GM10248 (cell line): ENCODE results near the gene SIGLEC8.

ENCODE experiments used
- CTCF ChIA-PET: fragments of 300-600 bp; sonication (Branson Sonifier 250); formaldehyde crosslinking; extraction: SDS; loops from one replicate; lab custom pipeline; 2021; ENCODE audit warnings: antibody characterized with exemption; lab: Yijun Ruan, JAX
- POLR2A ChIA-PET: fragments of 350-650 bp; sonication (Branson Sonifier 250); formaldehyde crosslinking; extraction: SDS; loops from one replicate; lab custom pipeline; 2020; ENCODE audit warnings: antibody characterized with exemption; lab: Yijun Ruan, JAX
- DNase-seq: peaks from one replicate; pipeline ENCODE4 v3.0.0; 2012; ENCODE audit errors: extremely low spot score
- TF ChIP-seq, protein P1 (sequence below): IDR thresholded peaks from 2 replicates; pipeline ENCODE4 v1.5.1; 2012; ENCODE audit warnings: mild to moderate bottlenecking, low read depth; ENCODE audit errors: extremely low read depth, missing control alignments, control extremely low read depth

SIGLEC8 gene

DNA sequence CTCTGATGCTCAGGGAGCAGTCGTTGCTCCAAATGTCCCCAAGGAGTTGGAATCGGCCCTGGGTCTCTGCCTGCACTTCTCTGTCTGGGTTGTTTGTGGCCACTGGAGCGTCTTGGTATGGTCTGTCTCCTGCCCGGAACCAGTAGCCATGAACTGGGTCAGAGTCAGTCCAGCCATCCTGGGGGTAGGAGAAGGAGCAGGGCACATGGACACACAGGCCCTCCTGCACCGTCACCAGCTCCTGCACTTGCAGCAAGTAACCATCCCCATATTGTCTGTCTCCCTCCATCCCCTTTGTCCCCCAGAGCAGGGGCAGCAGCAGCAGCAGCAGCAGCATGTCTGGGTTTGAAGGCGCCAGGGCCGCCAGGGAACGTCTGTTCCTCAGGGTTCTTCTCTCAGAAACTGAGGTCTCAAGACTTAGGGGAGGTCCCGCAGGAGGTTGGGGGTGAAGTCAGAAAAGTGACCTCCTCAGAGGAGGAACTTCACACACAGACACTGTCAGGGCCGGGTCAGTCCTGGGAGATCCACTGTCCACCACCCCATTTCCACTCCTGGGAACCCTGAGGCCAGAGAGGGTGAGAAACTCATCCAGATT lies at the start of gene SIGLEC8:
Gene SIGLEC8, minus strand, starts transcription at position 404 of the 595 bp plus-strand sequence. Its CDS starts 67 bp downstream, at position 337.
- no peak for DNase-seq
- TF ChIP-seq, protein P1, sequence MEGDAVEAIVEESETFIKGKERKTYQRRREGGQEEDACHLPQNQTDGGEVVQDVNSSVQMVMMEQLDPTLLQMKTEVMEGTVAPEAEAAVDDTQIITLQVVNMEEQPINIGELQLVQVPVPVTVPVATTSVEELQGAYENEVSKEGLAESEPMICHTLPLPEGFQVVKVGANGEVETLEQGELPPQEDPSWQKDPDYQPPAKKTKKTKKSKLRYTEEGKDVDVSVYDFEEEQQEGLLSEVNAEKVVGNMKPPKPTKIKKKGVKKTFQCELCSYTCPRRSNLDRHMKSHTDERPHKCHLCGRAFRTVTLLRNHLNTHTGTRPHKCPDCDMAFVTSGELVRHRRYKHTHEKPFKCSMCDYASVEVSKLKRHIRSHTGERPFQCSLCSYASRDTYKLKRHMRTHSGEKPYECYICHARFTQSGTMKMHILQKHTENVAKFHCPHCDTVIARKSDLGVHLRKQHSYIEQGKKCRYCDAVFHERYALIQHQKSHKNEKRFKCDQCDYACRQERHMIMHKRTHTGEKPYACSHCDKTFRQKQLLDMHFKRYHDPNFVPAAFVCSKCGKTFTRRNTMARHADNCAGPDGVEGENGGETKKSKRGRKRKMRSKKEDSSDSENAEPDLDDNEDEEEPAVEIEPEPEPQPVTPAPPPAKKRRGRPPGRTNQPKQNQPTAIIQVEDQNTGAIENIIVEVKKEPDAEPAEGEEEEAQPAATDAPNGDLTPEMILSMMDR: no peak
- CTCF ChIA-PET: no interaction called here
- POLR2A ChIA-PET: no interaction called here

DNA sequence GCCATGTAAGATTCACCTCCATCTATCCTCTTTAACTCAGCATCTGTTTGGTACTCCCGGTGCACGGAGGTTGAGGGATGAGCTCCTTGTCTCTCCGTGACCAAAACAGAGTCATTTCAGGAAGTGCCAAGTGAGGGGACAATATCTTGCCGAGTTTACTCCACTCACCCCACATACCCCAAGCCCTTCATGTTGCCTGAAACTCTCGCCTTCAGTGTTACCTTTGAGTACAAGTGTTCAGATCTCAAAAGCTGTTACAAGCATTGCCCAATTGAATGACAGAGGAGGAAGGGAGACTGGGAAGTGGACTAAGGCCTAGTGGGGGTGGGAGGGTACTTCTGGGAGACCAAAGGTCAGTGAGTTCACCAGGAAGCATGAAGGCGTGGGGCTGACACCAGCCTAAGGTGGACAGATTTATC lies 49.4 kb upstream of the SIGLEC8 start:
- no peak for DNase-seq
- ChIA-PET POLR2A (interaction anchor here (0.6 kb wide), 1 partner anchor 1189 kb away, joined by 5 read pairs; no protein-coding TSS in a partner anchor), CTCF (interaction anchor here (1.1 to 5.4 kb wide), 6 partner anchors 7 to 180 kb away, joined by 3 to 55 read pairs (median 4); no protein-coding TSS in a partner anchor)
- TF ChIP-seq, protein P1: no peak

DNA sequence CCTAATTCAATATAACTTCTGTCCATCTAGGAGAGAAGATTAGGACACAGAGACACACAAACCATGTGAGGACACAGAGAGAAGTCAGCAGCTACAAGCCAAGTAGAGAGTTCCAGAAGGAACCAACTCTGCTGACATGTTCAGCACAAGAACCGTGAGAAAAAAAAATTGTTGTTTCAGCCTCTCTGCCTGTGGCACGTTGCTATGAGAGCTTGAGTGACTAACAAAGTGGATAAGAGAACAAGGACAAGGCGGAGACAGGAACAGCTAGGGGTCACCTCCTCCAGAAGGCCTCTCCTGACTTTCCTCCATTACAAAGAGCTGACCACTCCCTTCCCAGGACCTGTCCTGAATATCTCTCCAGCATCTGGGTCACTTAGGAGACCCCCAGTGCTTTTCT lies 48.9 kb upstream of the SIGLEC8 start:
- ChIA-PET POLR2A (no interaction called here), CTCF (interaction anchor here (1.1 to 5.4 kb wide), 5 partner anchors 8 to 181 kb away, joined by 3 to 55 read pairs (median 4); no protein-coding TSS in a partner anchor)
- TF ChIP-seq, protein P1: no peak
- DNase-seq: no peak

DNA sequence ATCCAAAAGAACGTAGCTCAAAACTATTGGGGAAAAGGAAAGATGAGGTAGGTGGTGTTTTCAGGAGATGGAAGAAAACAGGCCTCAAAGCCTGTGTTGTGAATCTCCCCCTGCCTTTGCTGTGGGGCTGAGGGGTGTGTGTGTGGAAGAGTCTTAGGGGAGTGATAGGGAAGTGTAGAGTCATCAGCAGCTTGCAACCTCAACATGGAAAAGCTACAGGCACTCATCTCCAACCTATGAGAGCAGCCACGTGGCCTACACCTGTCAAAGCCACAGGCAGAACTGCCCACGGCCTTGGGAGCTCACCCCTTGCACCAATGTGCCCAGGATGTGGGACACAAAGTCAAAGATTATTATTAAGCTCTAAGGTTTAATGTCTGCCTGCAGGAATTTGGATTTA lies 47.6 kb upstream of the SIGLEC8 start:
- TF ChIP-seq, protein P1: no peak
- DNase-seq: no peak
- ChIA-PET CTCF (interaction anchor here (1.2 to 5.4 kb wide), 4 partner anchors 9 to 151 kb away, joined by 3 to 55 read pairs (median 5); no protein-coding TSS in a partner anchor), POLR2A (no interaction called here)

DNA sequence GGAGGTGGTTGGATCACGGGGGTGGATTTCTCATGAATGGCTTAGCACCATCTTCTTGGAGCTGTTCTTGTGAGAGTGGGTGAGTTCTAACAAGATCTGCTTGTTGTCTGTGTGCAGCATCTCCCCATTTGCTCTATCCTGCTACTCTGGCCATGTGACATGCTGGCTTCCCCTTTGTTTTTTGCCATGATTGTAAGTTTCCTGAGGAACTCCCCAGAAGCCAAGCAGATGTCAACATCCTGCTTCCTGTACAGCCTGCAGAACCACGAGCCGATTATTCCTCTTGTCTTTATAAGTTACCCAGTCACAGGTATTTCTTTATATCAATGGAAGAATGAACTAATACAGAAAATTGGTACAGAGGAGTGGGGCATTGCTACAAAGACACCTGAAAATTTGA lies 45.6 kb upstream of the SIGLEC8 start:
- ChIA-PET POLR2A (no interaction called here), CTCF (interaction anchor here (0.8 to 5.4 kb wide), 3 partner anchors 11 to 153 kb away, joined by 3 to 55 read pairs (median 3); no protein-coding TSS in a partner anchor)
- no peak for DNase-seq
- TF ChIP-seq, protein P1: no peak

DNA sequence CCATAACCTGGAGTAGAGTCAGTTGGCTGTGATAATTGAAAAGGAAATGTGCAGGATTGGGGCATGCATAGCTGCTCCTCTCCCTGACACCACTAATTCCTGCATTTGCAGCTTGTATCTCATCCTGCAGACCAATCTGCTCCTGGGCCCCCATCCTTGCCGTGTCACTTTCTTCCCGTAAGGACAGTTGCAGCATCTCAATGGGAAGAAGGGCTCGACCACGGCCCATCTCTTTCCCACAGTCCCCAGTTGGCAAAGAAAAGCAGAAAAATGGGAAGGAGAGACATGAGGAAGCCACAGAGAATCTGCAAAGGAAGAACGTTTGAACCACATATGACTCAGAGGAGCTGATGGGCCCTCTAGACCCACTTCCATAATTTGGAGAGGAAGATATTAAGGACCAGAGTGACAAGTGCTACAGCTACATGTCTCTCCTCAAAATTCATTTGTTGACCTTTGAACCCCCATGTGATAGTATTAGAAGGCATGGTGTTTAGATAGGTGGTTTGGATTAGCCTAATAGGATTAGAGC lies 45.1 kb upstream of the SIGLEC8 start:
- CTCF ChIA-PET: interaction anchor here (1.0 to 5.4 kb wide), 2 partner anchors 12 to 154 kb away, joined by 3 to 55 read pairs; no protein-coding TSS in a partner anchor
- POLR2A ChIA-PET: no interaction called here
- DNase-seq: no peak
- TF ChIP-seq, protein P1: no peak
